ENCODE measurements around the gene SLC7A1. TPM values are rescaled to one million over a fixed set of nuclear protein-coding genes. Genes with fewer than 3 reads are reported as not detected.

SLC7A1 gene
- total RNA-seq, 1 donor from 2014 or later = 25.3 TPM

GRCh38 chr13:29508130-29508875 is 87.2 kb downstream of the SLC7A1 start:
- DNase-seq = peak; percentile 80

- peak; percentile 34 for DNase-seq
Measured at GRCh38 chr13:29507356-29507755, 88.1 kb downstream of the SLC7A1 start.

GRCh38 chr13:29505950-29506349 is 89.5 kb downstream of the SLC7A1 start:
- no peak for DNase-seq

- DNase-seq = no peak
Measured at GRCh38 chr13:29505511-29505910, 90.0 kb downstream of the SLC7A1 start.

GRCh38 chr13:29504691-29505090 is 90.8 kb downstream of the SLC7A1 start:
- no peak for DNase-seq

GRCh38 chr13:29503041-29503837 is 92.2 kb downstream of the SLC7A1 start:
- DNase-seq = no peak

- DNase-seq = no peak
Measured at GRCh38 chr13:29502391-29503008, 93.0 kb downstream of the SLC7A1 start.

- DNase-seq = no peak
Measured at GRCh38 chr13:29501674-29502073, 93.8 kb downstream of the SLC7A1 start.

- no peak for DNase-seq
Measured at GRCh38 chr13:29500386-29500785, 95.1 kb downstream of the SLC7A1 start.

- DNase-seq = no peak
Measured at GRCh38 chr13:29499506-29500165, 95.9 kb downstream of the SLC7A1 start.

GRCh38 chr13:29498426-29499040 is 97.0 kb downstream of the SLC7A1 start:
- no peak for DNase-seq

- DNase-seq = no peak
Measured at GRCh38 chr13:29497137-29497654, 98.3 kb downstream of the SLC7A1 start.

GRCh38 chr13:29496241-29496712 is 99.2 kb downstream of the SLC7A1 start:
- peak; percentile 15 for DNase-seq

- DNase-seq = no peak
Measured at GRCh38 chr13:29494520-29494919, 101.0 kb downstream of the SLC7A1 start.

GRCh38 chr13:29493796-29494195 is 101.7 kb downstream of the SLC7A1 start:
- DNase-seq = no peak

- no peak for DNase-seq
Measured at GRCh38 chr13:29491248-29491647, 104.2 kb downstream of the SLC7A1 start.

GRCh38 chr13:29490561-29490885 is 105.0 kb downstream of the SLC7A1 start:
- no peak for DNase-seq

- no peak for DNase-seq
Measured at GRCh38 chr13:29489650-29490560, 105.6 kb downstream of the SLC7A1 start.

GRCh38 chr13:29487466-29488454 is 107.7 kb downstream of the SLC7A1 start:
- DNase-seq = no peak

GRCh38 chr13:29486551-29486950 is 108.9 kb downstream of the SLC7A1 start:
- DNase-seq = no peak

All from occipital lobe (tissue), 2 donors.